PC-3 (cell line): ENCODE data around the gene CDKN2B-AS1. TPM values are rescaled to one million over a fixed set of nuclear protein-coding genes. Genes with fewer than 3 reads are reported as not detected.

Experiments
- ATAC-seq: fragments of 200-7000 bp; cut with Tn5 transposase; 2 replicates; pipeline ENCODE4 v1.9.1; 2020; ENCODE audit warnings: mild to moderate bottlenecking, moderate library complexity
- BruUV-seq: library from RNA; stranded (reverse); fragments of 400-500 nt; replicated peaks from 2 replicates; lab custom pipeline; 2021; lab: Mats Ljungman, UMichigan
- CTCF ChIA-PET: fragments of 300-600 bp; sonication (Branson Sonifier 250); formaldehyde crosslinking; loops from one replicate; lab custom pipeline; 2022; ENCODE audit warnings: antibody characterized with exemption; lab: Charles Lee
- POLR2A ChIA-PET: fragments of 300-600 bp; sonication (Branson Sonifier 250); formaldehyde crosslinking; loops from one replicate; lab custom pipeline; 2022; ENCODE audit warnings: antibody characterized with exemption; ENCODE audit not compliant: unreplicated experiment; lab: Charles Lee
- DNase-seq: peaks from one replicate; pipeline ENCODE4 v3.0.0-alpha.2; 2015
- H2AFZ ChIP-seq: fragments of 300-600 bp; sonication (generic); 2 replicates; pipeline ENCODE4 v1.6.0; 2016; ENCODE audit warnings: antibody characterized with exemption, low read length
- H3F3A ChIP-seq: fragments of 300-600 bp; sonication (generic); one replicate; pipeline ENCODE4 v1.6.0; 2017; ENCODE audit warnings: antibody characterized with exemption, low read length, control low read depth, mild to moderate bottlenecking; ENCODE audit not compliant: unreplicated experiment
- H3K27ac ChIP-seq: fragments of 300-600 bp; sonication (generic); 2 replicates; pipeline ENCODE4 v1.5.1; 2016; ENCODE audit warnings: mild to moderate bottlenecking, low read length
- H3K27me3 ChIP-seq: fragments of 300-600 bp; sonication (generic); 2 replicates; pipeline ENCODE4 v1.6.1; 2016; ENCODE audit warnings: low read length, mixed read lengths
- H3K36me3 ChIP-seq: fragments of 300-600 bp; sonication (generic); 2 replicates; pipeline ENCODE4 v1.6.1; 2016; ENCODE audit warnings: low read depth, mixed run types, low read length, mixed read lengths
- H3K4me1 ChIP-seq: fragments of 300-600 bp; sonication (generic); 2 replicates; pipeline ENCODE4 v1.5.1; 2016; ENCODE audit warnings: low read length; ENCODE audit not compliant: insufficient read depth
- H3K4me2 ChIP-seq: fragments of 300-600 bp; sonication (generic); 2 replicates; pipeline ENCODE4 v1.6.0; 2016; ENCODE audit warnings: low read length
- H3K4me3 ChIP-seq: fragments of 300-600 bp; sonication (generic); 2 replicates; pipeline ENCODE4 v1.5.1; 2016; ENCODE audit warnings: mild to moderate bottlenecking, low read length, mixed read lengths
- H3K79me2 ChIP-seq: fragments of 300-600 bp; sonication (generic); 2 replicates; pipeline ENCODE4 v1.6.1; 2017; ENCODE audit warnings: low read length, mixed read lengths
- H3K9ac ChIP-seq: fragments of 300-600 bp; sonication (generic); 2 replicates; pipeline ENCODE4 v1.6.0; 2016; ENCODE audit warnings: mild to moderate bottlenecking, low read length
- H3K9me2 ChIP-seq: fragments of 300-600 bp; sonication (generic); replicated peaks from 2 replicates; pipeline ENCODE4 v1.6.1; 2016; ENCODE audit warnings: mixed run types, low read length, mixed read lengths
- H3K9me3 ChIP-seq: fragments of 300-600 bp; sonication (generic); 2 replicates; pipeline ENCODE4 v1.6.1; 2016; ENCODE audit warnings: low read length, mixed read lengths
- H4K20me1 ChIP-seq: fragments of 300-600 bp; sonication (generic); 2 replicates; pipeline ENCODE4 v1.6.1; 2016; ENCODE audit warnings: low read length, mixed read lengths
- EZH2 ChIP-seq: fragments of 300-600 bp; sonication (generic); IDR thresholded peaks from one replicate; pipeline ENCODE4 v1.6.1; 2017; ENCODE audit warnings: antibody characterized with exemption, mild to moderate bottlenecking, low read length; ENCODE audit not compliant: unreplicated experiment
- EZH2phosphoT487 ChIP-seq: fragments of 300-600 bp; sonication (generic); IDR thresholded peaks from 2 replicates; pipeline ENCODE4 v1.6.1; 2018; ENCODE audit warnings: mild to moderate bottlenecking, antibody characterized with exemption, low read length, borderline replicate concordance
- intact Hi-C: fragments of 100-400 bp; cut with micrococcal nuclease; formaldehyde crosslinking; loops from 2 replicates; pipeline ENCODE4 v1.9.0; 2023
- total RNA-seq: library from RNA; depleted of rRNA; stranded (reverse); fragments of >200 nt; gene quantifications from 2 replicates; pipeline ENCODE4 v1.2.3, GENCODE V29; 2014
- TF ChIP-seq, protein P1 (sequence below): fragments of 300-600 bp; sonication (generic); conservative IDR thresholded peaks from 2 replicates; pipeline ENCODE4 v1.5.1; 2017; ENCODE audit warnings: antibody characterized with exemption, low read depth, mild to moderate bottlenecking, low read length

The CDKN2B-AS1 gene
- total RNA-seq, 1 experiment from 2014 or later: 2.0 TPM

DNA sequence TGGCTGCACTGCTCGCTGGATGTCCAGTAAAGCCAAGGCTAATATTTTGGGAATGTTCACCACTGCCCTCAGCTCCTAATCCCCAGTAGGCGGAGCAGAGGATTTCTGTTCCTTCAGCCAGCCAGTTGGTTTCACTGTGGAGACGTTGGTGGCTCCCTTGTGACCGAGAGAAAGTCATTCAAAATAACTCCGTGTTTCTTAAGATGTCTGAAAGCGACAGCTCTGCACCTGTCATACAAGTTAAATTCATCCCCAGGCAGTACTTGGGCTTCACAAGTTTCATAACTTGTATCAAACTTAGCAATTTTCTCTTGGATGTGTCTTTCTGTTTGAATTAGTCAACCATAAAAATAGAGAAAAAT is 14.9 kb downstream of the CDKN2B-AS1 start:
- Histone ChIP-seq H3K9me3 (no peaks in the 10 kb centered on the region), H3K27me3 (no peaks in the 10 kb centered on the region), H3K27ac (peak overlapping the region; percentile 90), H3K4me2 (peak overlapping the region; percentile 87), H3K4me3 (peak overlapping the region; percentile 87), H3F3A (no peaks in the 10 kb centered on the region), H3K9ac (peak overlapping the region; percentile 63), H3K4me1 (peaks cover 9% of the 10 kb centered on the region), H3K79me2 (peaks cover 46% of the 10 kb centered on the region), H3K36me3 (peaks cover 5% of the 10 kb centered on the region; the same call in 1 of the 2 replicates), H2AFZ (peak overlapping the region; percentile 61), H4K20me1 (peaks cover 8% of the 10 kb centered on the region), H3K9me2 (no peaks in the 10 kb centered on the region)
- DNase-seq (no peak), ATAC-seq (no peak)
- TF ChIP-seq, protein P1, sequence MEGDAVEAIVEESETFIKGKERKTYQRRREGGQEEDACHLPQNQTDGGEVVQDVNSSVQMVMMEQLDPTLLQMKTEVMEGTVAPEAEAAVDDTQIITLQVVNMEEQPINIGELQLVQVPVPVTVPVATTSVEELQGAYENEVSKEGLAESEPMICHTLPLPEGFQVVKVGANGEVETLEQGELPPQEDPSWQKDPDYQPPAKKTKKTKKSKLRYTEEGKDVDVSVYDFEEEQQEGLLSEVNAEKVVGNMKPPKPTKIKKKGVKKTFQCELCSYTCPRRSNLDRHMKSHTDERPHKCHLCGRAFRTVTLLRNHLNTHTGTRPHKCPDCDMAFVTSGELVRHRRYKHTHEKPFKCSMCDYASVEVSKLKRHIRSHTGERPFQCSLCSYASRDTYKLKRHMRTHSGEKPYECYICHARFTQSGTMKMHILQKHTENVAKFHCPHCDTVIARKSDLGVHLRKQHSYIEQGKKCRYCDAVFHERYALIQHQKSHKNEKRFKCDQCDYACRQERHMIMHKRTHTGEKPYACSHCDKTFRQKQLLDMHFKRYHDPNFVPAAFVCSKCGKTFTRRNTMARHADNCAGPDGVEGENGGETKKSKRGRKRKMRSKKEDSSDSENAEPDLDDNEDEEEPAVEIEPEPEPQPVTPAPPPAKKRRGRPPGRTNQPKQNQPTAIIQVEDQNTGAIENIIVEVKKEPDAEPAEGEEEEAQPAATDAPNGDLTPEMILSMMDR: 0 out of 2 replicates have a peak, but pooled peaks have one; percentile 24
- TF ChIP-seq EZH2phosphoT487 (no peak), EZH2 (no peak)
- ChIA-PET POLR2A (interaction anchor here (0.5 to 1.3 kb wide), 8 partner anchors 32 to 466 kb away, joined by 3 to 9 read pairs (median 4); no protein-coding TSS in a partner anchor), CTCF (interaction anchor here (0.8 to 1.7 kb wide), 6 partner anchors 13 to 235 kb away, joined by 3 to 15 read pairs (median 5); no protein-coding TSS in a partner anchor)
- TSS peak; percentile 84 for BruUV-seq
- intact Hi-C loops: loop anchor here (2.0 to 5.0 kb wide), 4 partner anchors 33 to 229 kb away; no protein-coding TSS in a partner anchor

DNA sequence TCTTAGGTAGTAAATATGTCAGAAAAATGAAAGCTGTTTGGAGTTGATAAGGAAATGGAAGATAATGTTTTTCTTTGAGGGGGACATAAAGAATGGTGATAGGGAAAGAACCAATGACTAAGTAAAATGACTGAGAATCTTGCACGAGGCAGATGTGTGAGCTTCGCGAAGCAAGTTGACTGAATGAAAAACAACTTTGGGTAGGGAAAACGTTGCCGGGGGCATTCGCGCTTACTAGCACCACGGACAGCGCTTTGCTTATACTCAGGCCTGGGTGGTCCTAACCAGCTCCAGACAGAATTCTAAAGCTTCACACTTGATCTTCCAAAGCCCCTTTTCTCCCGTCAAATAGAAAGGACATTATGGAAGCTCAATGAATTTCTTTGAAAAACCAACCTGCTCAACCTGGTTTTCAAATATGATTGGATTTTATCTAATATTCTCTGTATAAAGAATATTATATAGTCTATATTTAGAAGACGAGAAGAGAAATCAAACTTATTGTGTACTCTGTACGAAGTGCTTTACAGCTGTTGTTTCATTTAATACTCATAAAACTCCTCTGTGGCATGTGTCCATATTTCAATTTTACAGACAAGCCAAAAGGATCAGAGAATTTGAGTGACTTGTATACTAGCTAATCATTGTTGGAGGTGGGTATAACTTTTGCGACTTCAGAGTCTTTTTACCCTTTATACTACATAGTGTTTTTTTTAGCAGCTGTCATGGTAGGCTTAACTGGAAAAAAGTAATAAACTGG is 16.5 kb downstream of the CDKN2B-AS1 start:
- no peak overlapping the region for H3K4me2 ChIP-seq
- no peak overlapping the region for H3K27ac ChIP-seq
- H3K9ac ChIP-seq: no peak overlapping the region
- ChIA-PET POLR2A (interaction anchor here (0.6 kb wide), 1 partner anchor 216 kb away, joined by 7 read pairs; no protein-coding TSS in a partner anchor), CTCF (no interaction called here)
- ATAC-seq (no peak), DNase-seq (no peak)
- no peaks in the 10 kb centered on the region for H3K9me3 ChIP-seq
- H3K79me2 ChIP-seq: peaks cover 30% of the 10 kb centered on the region
- H3K4me3 ChIP-seq: no peak overlapping the region
- BruUV-seq: no TSS peak
- H3F3A ChIP-seq: no peaks in the 10 kb centered on the region
- peaks cover 8% of the 10 kb centered on the region for H4K20me1 ChIP-seq
- peaks cover 1% of the 10 kb centered on the region; the same call in 1 of the 2 replicates for H3K36me3 ChIP-seq
- peaks cover 9% of the 10 kb centered on the region for H3K4me1 ChIP-seq
- TF ChIP-seq EZH2: no peak
- TF ChIP-seq, protein P1: no peak
- intact Hi-C loops: no loop called here
- H3K9me2 ChIP-seq: no peaks in the 10 kb centered on the region
- H3K27me3 ChIP-seq: no peaks in the 10 kb centered on the region
- no peak overlapping the region for H2AFZ ChIP-seq

DNA sequence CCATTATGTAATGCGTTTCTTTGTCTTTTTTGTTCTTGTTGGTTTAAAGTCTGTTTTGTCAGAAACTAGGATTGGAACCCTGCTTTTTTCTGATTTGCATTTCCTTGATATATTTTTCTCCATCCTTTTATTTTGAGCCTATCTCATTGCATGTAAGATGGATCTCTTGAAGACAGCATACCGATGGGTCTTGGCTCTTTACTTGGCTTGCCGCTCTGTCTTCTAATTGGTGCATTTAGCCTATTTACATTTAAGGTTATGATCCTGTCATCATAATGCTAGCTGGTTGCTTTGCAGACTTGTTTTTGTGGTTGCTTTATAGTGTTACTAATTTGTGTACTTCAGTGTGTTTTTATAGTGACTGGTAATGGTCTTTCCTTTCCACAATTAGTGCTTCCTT is 27.8 kb downstream of the CDKN2B-AS1 start:
- Histone ChIP-seq H3F3A (no peaks in the 10 kb centered on the region), H2AFZ (no peak overlapping the region), H3K9me3 (no peaks in the 10 kb centered on the region), H3K9ac (no peak overlapping the region), H3K4me3 (no peak overlapping the region), H4K20me1 (no peaks in the 10 kb centered on the region), H3K27ac (no peak overlapping the region), H3K4me2 (no peak overlapping the region), H3K36me3 (no peaks in the 10 kb centered on the region), H3K9me2 (no peaks in the 10 kb centered on the region), H3K4me1 (no peaks in the 10 kb centered on the region), H3K79me2 (no peaks in the 10 kb centered on the region), H3K27me3 (no peaks in the 10 kb centered on the region)
- no TSS peak for BruUV-seq
- TF ChIP-seq, protein P1: no peak
- TF ChIP-seq EZH2phosphoT487 (no peak), EZH2 (no peak)
- ChIA-PET POLR2A (no interaction called here), CTCF (no interaction called here)
- no peak for ATAC-seq
- no peak for DNase-seq
- intact Hi-C loops: no loop called here
